K562 (cell line): ENCODE measurements around the gene DAD1. TPM values are rescaled to one million over a fixed set of nuclear protein-coding genes. Genes with fewer than 3 reads are reported as not detected.

Experiments
- ATAC-seq: fragments of 200-7000 bp; cut with Tn5 transposase; 3 replicates; pipeline ENCODE4 v1.9.1; 2020; ENCODE audit warnings: moderate library complexity
- BruUV-seq: library from RNA; stranded (reverse); fragments of 400-500 nt; replicated peaks from 2 replicates; lab custom pipeline; 2021; lab: Mats Ljungman, UMichigan
- CTCF ChIA-PET: fragments of 300-600 bp; formaldehyde crosslinking; extraction: SDS; loops from one replicate; lab custom pipeline; 2021; ENCODE audit warnings: low intra/inter-chr PET ratio; lab: Yijun Ruan, JAX
- POLR2A ChIA-PET: fragments of 300-600, 350-650 bp; sonication (Branson Sonifier 250); formaldehyde crosslinking; extraction: SDS; loops from one replicate; lab custom pipeline; 2021; ENCODE audit warnings: antibody characterized with exemption, inconsistent platforms; lab: Yijun Ruan, JAX
- DNase-seq, 4 experiments: peaks; one replicate each; pipeline versions ENCODE4 v3.0.0 to v3.0.0-alpha.2; 2011 to 2018; ENCODE audit warnings: low spot score in 3 of 4, mixed read lengths in 3 of 4; ENCODE audit errors: extremely low read depth in 1 of 4
- FAIRE-seq: peaks from 2 replicates; lab custom pipeline; 2011; peaks lifted over from hg19 to GRCh38; lab: Jason Lieb, UNC
- H2AFZ ChIP-seq: 2 replicates; pipeline ENCODE4 v1.6.0; 2011; ENCODE audit warnings: low read depth, low read length, control low read depth, inconsistent platforms
- H3K27ac ChIP-seq: fragments of 200-600 bp; 3 replicates; pipeline ENCODE4 v1.8.0; 2011; ENCODE audit warnings: low read depth, mild to moderate bottlenecking, control low read depth, inconsistent platforms, low read length, moderate library complexity, mixed read lengths; ENCODE audit errors: extremely low read depth
- H3K27me3 ChIP-seq, 2 experiments: fragments of 300-600 bp in 1 of 2; 2 replicates in 1 of 2; 3 replicates in 1 of 2; pipeline versions ENCODE4 v1.6.0 to v1.8.0; 2011; ENCODE audit warnings: inconsistent platforms in 2 of 2, low read length in 2 of 2, mild to moderate bottlenecking in 1 of 2, mixed read lengths in 1 of 2, moderate library complexity in 1 of 2; ENCODE audit not compliant: control insufficient read depth in 2 of 2, insufficient read depth in 2 of 2
- H3K36me3 ChIP-seq: fragments of 300-600 bp; 3 replicates; pipeline ENCODE4 v1.8.0; 2011; ENCODE audit warnings: mild to moderate bottlenecking, low read length, inconsistent platforms; ENCODE audit not compliant: control insufficient read depth, insufficient read depth
- H3K4me1 ChIP-seq, 2 experiments: fragments of 200-600 bp in 1 of 2; replicated peaks in 1 of 2; 2 replicates in 1 of 2; 3 replicates in 1 of 2; pipeline versions ENCODE4 v1.5.1 to v1.8.0; 2011; ENCODE audit warnings: inconsistent platforms in 2 of 2, low read length in 2 of 2, mild to moderate bottlenecking in 1 of 2, mixed read lengths in 1 of 2, moderate library complexity in 1 of 2; ENCODE audit not compliant: control insufficient read depth in 2 of 2, insufficient read depth in 2 of 2
- H3K4me2 ChIP-seq: 2 replicates; pipeline ENCODE4 v1.6.1; 2011; ENCODE audit warnings: low read length, control low read depth, inconsistent platforms, mixed read lengths; ENCODE audit not compliant: insufficient read depth
- H3K4me3 ChIP-seq: fragments of 200-600 bp; sonication (generic), shearing (Covaris generic); 2 replicates; pipeline ENCODE4 v1.5.1; 2016; ENCODE audit warnings: control low read depth, inconsistent platforms
- H3K79me2 ChIP-seq: fragments of 200-600 bp; 3 replicates; pipeline ENCODE4 v1.8.0; 2011; ENCODE audit warnings: low read length, inconsistent platforms; ENCODE audit not compliant: control insufficient read depth, insufficient read depth
- H3K9ac ChIP-seq, 2 experiments: 2 replicates each; pipeline versions ENCODE4 v1.6.0 to v1.6.1; 2011; ENCODE audit warnings: low read depth in 2 of 2, low read length in 2 of 2, control low read depth in 1 of 2, inconsistent platforms in 1 of 2, mild to moderate bottlenecking in 1 of 2, mixed read lengths in 1 of 2; ENCODE audit not compliant: insufficient read depth in 1 of 2
- H3K9me1 ChIP-seq: one replicate; pipeline ENCODE4 v1.6.0; 2011; ENCODE audit warnings: inconsistent platforms, mild to moderate bottlenecking, low read length, moderate library complexity; ENCODE audit not compliant: control insufficient read depth, insufficient read depth
- H3K9me3 ChIP-seq: replicated peaks from 2 replicates; pipeline ENCODE4 v1.5.1; 2011; ENCODE audit warnings: low read depth, low read length, inconsistent platforms; ENCODE audit not compliant: control insufficient read depth, insufficient read depth
- H4K20me1 ChIP-seq: replicated peaks from 2 replicates; pipeline ENCODE4 v1.6.1; 2011; ENCODE audit warnings: low read length, inconsistent platforms, mixed read lengths; ENCODE audit not compliant: control insufficient read depth, insufficient read depth
- ETS2 ChIP-seq: IDR thresholded peaks from 2 replicates; pipeline ENCODE4 v1.6.1; 2016; ENCODE audit warnings: borderline replicate concordance, missing genetic modification characterization, mild to moderate bottlenecking, moderate library complexity, missing compliant biosample characterization; ENCODE audit not compliant: poor library complexity, severe bottlenecking
- FOSL1 ChIP-seq: fragments of 200-800 bp; sonication (Bioruptor generic); conservative IDR thresholded peaks from 2 replicates; pipeline ENCODE4 v1.6.1; 2016; ENCODE audit warnings: missing genetic modification characterization, missing compliant biosample characterization
- HOXB6 ChIP-seq: fragments of 250-450 bp; sonication (Bioruptor Pico); IDR thresholded peaks from 2 replicates; pipeline ENCODE4 v1.5.1; 2022; ENCODE audit warnings: mild to moderate bottlenecking, borderline replicate concordance
- MTA3 ChIP-seq: fragments of 450-650 bp; formaldehyde crosslinking; IDR thresholded peaks from 2 replicates; pipeline ENCODE4 v1.6.1; 2017; ENCODE audit warnings: mild to moderate bottlenecking, borderline replicate concordance
- RHOXF2B ChIP-seq: fragments of 250-450 bp; sonication (Bioruptor Pico); conservative IDR thresholded peaks from 2 replicates; pipeline ENCODE4 v1.5.1; 2021
- TAL1 ChIP-seq: fragments of 450-650 bp; IDR thresholded peaks from 2 replicates; pipeline ENCODE4 v1.6.1; 2016; ENCODE audit warnings: mild to moderate bottlenecking
- TCFL5 ChIP-seq: fragments of 250-450 bp; sonication (Bioruptor Pico); conservative IDR thresholded peaks from 2 replicates; pipeline ENCODE4 v1.6.1; 2021; ENCODE audit warnings: mild to moderate bottlenecking, moderate library complexity, matching md5 sums
- YY1 ChIP-seq, 3 experiments: IDR thresholded peaks; 2 replicates each; pipeline ENCODE4 v1.6.1; 2011; ENCODE audit warnings: low read length in 2 of 3, mild to moderate bottlenecking in 2 of 3, moderate library complexity in 2 of 3, borderline replicate concordance in 1 of 3, control low read depth in 1 of 3, low read depth in 1 of 3; ENCODE audit not compliant: insufficient read depth in 3 of 3, insufficient replicate concordance in 2 of 3, control insufficient read depth in 1 of 3, insufficient read length in 1 of 3; ENCODE audit errors: extremely low read depth in 1 of 3
- ZFP1 ChIP-seq: fragments of 450-650 bp; formaldehyde crosslinking; IDR thresholded peaks from 2 replicates; pipeline ENCODE4 v1.4.0; 2020; ENCODE audit warnings: mild to moderate bottlenecking, mixed read lengths
- ZNF175 ChIP-seq: fragments of 200-800 bp; sonication (Bioruptor generic); IDR thresholded peaks from 2 replicates; pipeline ENCODE4 v1.6.1; 2016; ENCODE audit warnings: low read depth, mild to moderate bottlenecking, missing genetic modification characterization, missing compliant biosample characterization
- ZNF324 ChIP-seq: fragments of 250-450 bp; sonication (Bioruptor Pico); IDR thresholded peaks from 2 replicates; pipeline ENCODE4 v1.4.0; 2020; ENCODE audit warnings: mild to moderate bottlenecking
- WGBS: fragments of 100-300 bp; shearing (Covaris generic); methylation state at CpG from one replicate; pipeline ENCODE4 v1.1.6; 2016; ENCODE audit warnings: low coverage, mixed read lengths; ENCODE audit not compliant: insufficient coverage; ENCODE audit errors: missing lambda C conversion rate; 5-methylcytosine and 5-hydroxymethylcytosine counted together
- in situ Hi-C: fragments of 300-500 bp; cut with MboI; formaldehyde crosslinking; loops from 4 replicates; pipeline ENCODE4 v1.15.0; 2018; ENCODE audit warnings: inconsistent platforms, mixed read lengths
- intact Hi-C: fragments of 100-400 bp; cut with micrococcal nuclease; formaldehyde crosslinking; loops from 2 replicates; pipeline ENCODE4 v1.14.2; 2022
- polyA plus RNA-seq, 8 experiments: library from polyadenylated mRNA; depleted of rRNA in 4 of 8; stranded (reverse) in 5 of 8; unstranded in 3 of 8; fragments of >200 nt; fragmentation: Nextera tagmentation in 2 of 8; fragmentation: Illumina TruSeq in 1 of 8; extraction: Ambion mirVana in 2 of 8; extraction: Trizol in 1 of 8; gene quantifications; 2 replicates each; pipeline versions ENCODE4 v1.2.1 to v1.2.3, GENCODE V29; 2011 to 2014; ENCODE audit warnings: inconsistent platforms in 1 of 8, missing spikeins in 1 of 8
- total RNA-seq, 7 experiments: library from RNA; depleted of rRNA in 6 of 7; stranded (reverse); fragments of >200 nt in 6 of 7; fragmentation: Illumina TruSeq in 2 of 7; extraction: Trizol in 2 of 7; gene quantifications; 2 replicates each; pipeline versions ENCODE4 v1.2.1 to v1.2.3, GENCODE V29; 2011 to 2021; ENCODE audit warnings: low replicate concordance in 1 of 7
- TF ChIP-seq, protein P1 (sequence below): sonication (generic); formaldehyde crosslinking; IDR thresholded peaks from 2 replicates; pipeline ENCODE4 v1.8.0; 2022; ENCODE audit warnings: missing genetic modification reagents, mild to moderate bottlenecking, borderline replicate concordance
- TF ChIP-seq, protein P2 (sequence below): sonication (generic); formaldehyde crosslinking; IDR thresholded peaks from 2 replicates; pipeline ENCODE4 v1.8.1; 2023; ENCODE audit warnings: mild to moderate bottlenecking, missing genetic modification reagents, moderate library complexity
- TF ChIP-seq, protein P3 (sequence below): fragments of 450-650 bp; formaldehyde crosslinking; IDR thresholded peaks from 2 replicates; pipeline ENCODE4 v1.4.0; 2022; ENCODE audit warnings: missing genetic modification characterization
- TF ChIP-seq, protein P4 (sequence below), 2 experiments: fragments of 450-650 bp in 1 of 2; sonication (generic) in 1 of 2; formaldehyde crosslinking; conservative IDR thresholded peaks; 2 replicates each; pipeline versions ENCODE4 v1.4.0 to v1.8.1; 2020 to 2022; ENCODE audit warnings: mild to moderate bottlenecking in 1 of 2, missing genetic modification reagents in 1 of 2

The DAD1 gene
- total and polyA plus RNA-seq, 9 of the 15 experiments (the other 6 are each of a cell fraction or from before 2014, with no cell fraction given): 104 to 617 (median 222) TPM

DNA sequence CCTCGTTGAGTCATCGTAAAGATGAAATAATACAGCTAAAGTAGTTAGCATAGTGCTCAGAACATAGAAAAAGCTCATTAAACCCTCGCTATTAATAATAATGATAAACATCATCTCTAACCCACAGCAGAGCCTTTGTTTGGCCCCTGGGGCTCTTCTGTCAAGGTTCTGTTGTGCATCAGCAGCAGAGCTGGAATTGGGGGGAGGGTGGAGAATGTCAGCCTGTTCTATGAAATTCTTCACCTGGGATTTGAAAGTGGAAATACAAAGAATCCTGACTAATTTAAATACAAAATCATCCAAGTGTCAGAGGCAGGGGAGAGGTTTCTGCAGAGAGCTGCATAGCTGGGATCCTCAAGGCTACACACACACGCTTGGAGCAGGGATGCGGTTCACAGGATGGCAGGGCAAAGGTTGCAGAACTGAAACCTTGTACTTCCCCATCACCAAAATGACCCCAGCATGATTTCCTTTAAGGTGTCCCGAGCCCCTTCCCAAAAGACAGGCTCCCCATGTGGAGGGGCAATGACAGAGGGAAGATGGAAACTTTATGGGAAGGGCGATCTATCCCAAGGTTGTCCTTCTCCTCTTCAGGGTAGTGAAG lies 71.8 kb downstream of the DAD1 start:
- in situ Hi-C loops (no loop called here), intact Hi-C loops (no loop called here)
- Histone ChIP-seq H4K20me1 (no peaks in the 10 kb centered on the region), H3K27me3 (no peaks in the 10 kb centered on the region), H2AFZ (no peak overlapping the region), H3K79me2 (no peaks in the 10 kb centered on the region), H3K9me1 (no peaks in the 10 kb centered on the region), H3K9me3 (no peaks in the 10 kb centered on the region), H3K27ac (no peak overlapping the region), H3K4me1 (peaks cover 0 to 15% of the 10 kb centered on the region in 2 experiments; a peak in 3 of 5 replicates), H3K9ac (no peak overlapping the region), H3K36me3 (no peaks in the 10 kb centered on the region), H3K4me2 (no peak overlapping the region), H3K4me3 (no peak overlapping the region)
- ChIA-PET CTCF (no interaction called here), POLR2A (no interaction called here)
- no TSS peak for BruUV-seq
- ATAC-seq (no peak), FAIRE-seq (no peak), DNase-seq (no peak)
- WGBS: 15% methylated on average over 7 of the region's 7 CpGs
- TF ChIP-seq TCFL5 (CRISPR knock-in tag) (no peak), FOSL1 (tag) (no peak), ZFP1 (CRISPR knock-in tag) (no peak), TAL1 (no peak), ZNF324 (CRISPR knock-in tag) (no peak), HOXB6 (no peak), YY1 (IDR thresholded peaks at IDR 0.05; ENCODE audit: borderline replicate concordance in 1 of 3, control insufficient read depth in 1 of 3, extremely low read depth in 1 of 3, insufficient read depth in 3 of 3, insufficient read length in 1 of 3, insufficient replicate concordance in 2 of 3, low read depth in 1 of 3, low read length in 2 of 3) (no peak), MTA3 (no peak), ETS2 (tag) (no peak), ZNF175 (CRISPR knock-in tag) (no peak), RHOXF2B (CRISPR knock-in tag) (no peak)
- TF ChIP-seq, protein P1, sequence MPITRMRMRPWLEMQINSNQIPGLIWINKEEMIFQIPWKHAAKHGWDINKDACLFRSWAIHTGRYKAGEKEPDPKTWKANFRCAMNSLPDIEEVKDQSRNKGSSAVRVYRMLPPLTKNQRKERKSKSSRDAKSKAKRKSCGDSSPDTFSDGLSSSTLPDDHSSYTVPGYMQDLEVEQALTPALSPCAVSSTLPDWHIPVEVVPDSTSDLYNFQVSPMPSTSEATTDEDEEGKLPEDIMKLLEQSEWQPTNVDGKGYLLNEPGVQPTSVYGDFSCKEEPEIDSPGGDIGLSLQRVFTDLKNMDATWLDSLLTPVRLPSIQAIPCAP (CRISPR knock-in tag): no peak
- TF ChIP-seq, protein P2, sequence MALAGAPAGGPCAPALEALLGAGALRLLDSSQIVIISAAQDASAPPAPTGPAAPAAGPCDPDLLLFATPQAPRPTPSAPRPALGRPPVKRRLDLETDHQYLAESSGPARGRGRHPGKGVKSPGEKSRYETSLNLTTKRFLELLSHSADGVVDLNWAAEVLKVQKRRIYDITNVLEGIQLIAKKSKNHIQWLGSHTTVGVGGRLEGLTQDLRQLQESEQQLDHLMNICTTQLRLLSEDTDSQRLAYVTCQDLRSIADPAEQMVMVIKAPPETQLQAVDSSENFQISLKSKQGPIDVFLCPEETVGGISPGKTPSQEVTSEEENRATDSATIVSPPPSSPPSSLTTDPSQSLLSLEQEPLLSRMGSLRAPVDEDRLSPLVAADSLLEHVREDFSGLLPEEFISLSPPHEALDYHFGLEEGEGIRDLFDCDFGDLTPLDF (CRISPR knock-in tag): no peak
- TF ChIP-seq, protein P3, sequence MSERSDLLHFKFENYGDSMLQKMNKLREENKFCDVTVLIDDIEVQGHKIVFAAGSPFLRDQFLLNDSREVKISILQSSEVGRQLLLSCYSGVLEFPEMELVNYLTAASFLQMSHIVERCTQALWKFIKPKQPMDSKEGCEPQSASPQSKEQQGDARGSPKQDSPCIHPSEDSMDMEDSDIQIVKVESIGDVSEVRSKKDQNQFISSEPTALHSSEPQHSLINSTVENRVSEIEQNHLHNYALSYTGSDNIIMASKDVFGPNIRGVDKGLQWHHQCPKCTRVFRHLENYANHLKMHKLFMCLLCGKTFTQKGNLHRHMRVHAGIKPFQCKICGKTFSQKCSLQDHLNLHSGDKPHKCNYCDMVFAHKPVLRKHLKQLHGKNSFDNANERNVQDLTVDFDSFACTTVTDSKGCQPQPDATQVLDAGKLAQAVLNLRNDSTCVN (CRISPR knock-in tag): no peak
- TF ChIP-seq, protein P4, sequence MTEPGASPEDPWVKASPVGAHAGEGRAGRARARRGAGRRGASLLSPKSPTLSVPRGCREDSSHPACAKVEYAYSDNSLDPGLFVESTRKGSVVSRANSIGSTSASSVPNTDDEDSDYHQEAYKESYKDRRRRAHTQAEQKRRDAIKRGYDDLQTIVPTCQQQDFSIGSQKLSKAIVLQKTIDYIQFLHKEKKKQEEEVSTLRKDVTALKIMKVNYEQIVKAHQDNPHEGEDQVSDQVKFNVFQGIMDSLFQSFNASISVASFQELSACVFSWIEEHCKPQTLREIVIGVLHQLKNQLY (CRISPR knock-in tag; conservative IDR thresholded peaks at IDR 0.05): no peak
